GM12891 (cell line): ENCODE data around the gene TOP1.

ENCODE experiments used
- POLR2A ChIP-seq: IDR thresholded peaks from 2 replicates; pipeline ENCODE4 v1.6.1; 2011; ENCODE audit warnings: low read depth, low read length, control low read depth
- TAF1 ChIP-seq: IDR thresholded peaks from 2 replicates; pipeline ENCODE4 v1.6.1; 2011; ENCODE audit warnings: low read depth, low read length, control low read depth

DNA sequence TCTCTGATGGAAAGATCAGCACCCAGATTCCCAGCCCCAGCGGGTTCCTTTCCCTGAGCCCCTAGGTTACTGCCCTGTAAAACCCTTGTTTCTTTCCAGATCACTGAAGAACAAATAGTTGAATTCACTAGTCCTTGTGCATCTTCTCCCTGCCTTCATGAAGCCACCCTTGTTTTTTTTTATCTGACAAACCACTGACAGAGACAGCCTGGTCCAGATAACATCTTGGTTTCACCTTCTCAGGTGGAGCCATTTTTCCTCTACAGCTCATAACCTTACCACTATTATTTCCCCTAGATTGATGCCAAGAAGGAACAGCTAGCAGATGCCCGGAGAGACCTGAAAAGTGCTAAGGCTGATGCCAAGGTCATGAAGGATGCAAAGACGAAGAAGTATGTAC is 92.8 kb downstream of the TOP1 start:
- no peak for TF ChIP-seq TAF1
- TF ChIP-seq POLR2A, result no peak
